Lung (tissue), 12 donors: ENCODE data around the gene TSSC4. TPM values are rescaled to one million over a fixed set of nuclear protein-coding genes. Genes with fewer than 3 reads are reported as not detected.

Experiments
- ATAC-seq: fragments of 200-7000 bp; cut with Tn5 transposase; one replicate; pipeline ENCODE4 v1.9.1; 2020; ENCODE audit warnings: moderate number of reproducible peaks; ENCODE audit not compliant: insufficient read depth, low FRiP score
- DNase-seq, 3 donors: peaks; one replicate each; pipeline ENCODE4 v3.0.0-alpha.2; 2013 to 2017
- H3K27ac ChIP-seq, 2 donors: one replicate each; pipeline ENCODE4 v1.5.1; 2013; ENCODE audit warnings: mild to moderate bottlenecking in 2 of 2, moderate library complexity in 2 of 2, control low read depth in 1 of 2, inconsistent platforms in 1 of 2, low read depth in 1 of 2, low read length in 1 of 2
- H3K27me3 ChIP-seq, 3 donors: one replicate each; pipeline ENCODE4 v1.5.1; 2013; ENCODE audit warnings: low read length in 2 of 3; ENCODE audit not compliant: control insufficient read depth in 3 of 3, insufficient read depth in 3 of 3
- H3K36me3 ChIP-seq, 4 donors: one replicate each; pipeline ENCODE4 v1.5.1; 2013; ENCODE audit warnings: low read length in 4 of 4, mild to moderate bottlenecking in 1 of 4, moderate library complexity in 1 of 4; ENCODE audit not compliant: control insufficient read depth in 4 of 4, insufficient read depth in 4 of 4
- H3K4me1 ChIP-seq, 5 donors: one replicate each; pipeline ENCODE4 v1.5.1; 2013; ENCODE audit warnings: low read length in 5 of 5, mild to moderate bottlenecking in 2 of 5, moderate library complexity in 1 of 5; ENCODE audit not compliant: control insufficient read depth in 5 of 5, insufficient read depth in 5 of 5
- H3K4me3 ChIP-seq: one replicate; pipeline ENCODE4 v1.5.1; 2013; ENCODE audit warnings: mild to moderate bottlenecking, control low read depth, moderate library complexity
- H3K9ac ChIP-seq, 2 donors: one replicate each; pipeline ENCODE4 v1.5.1; 2013; ENCODE audit warnings: low read length in 2 of 2, control low read depth in 1 of 2; ENCODE audit not compliant: insufficient read depth in 1 of 2
- H3K9me3 ChIP-seq, 4 donors: one replicate each; pipeline ENCODE4 v1.5.1; 2013; ENCODE audit warnings: low read length in 3 of 4, mild to moderate bottlenecking in 1 of 4, moderate library complexity in 1 of 4; ENCODE audit not compliant: control insufficient read depth in 4 of 4, insufficient read depth in 3 of 4
- CTCF ChIP-seq: IDR thresholded peaks from 2 replicates; pipeline ENCODE4 v1.5.1; 2012; ENCODE audit warnings: mild to moderate bottlenecking; ENCODE audit errors: control extremely low read depth, extremely low read depth
- WGBS, 2 donors: extraction: QIAGEN DNeasy Blood & Tissue Kit; methylation state at CpG; one replicate each; pipeline ENCODE4 v1.1.7; 2013; 5-methylcytosine and 5-hydroxymethylcytosine counted together
- polyA plus RNA-seq, 2 donors: library from polyadenylated mRNA; stranded (reverse); fragments of 200-250 nt; gene quantifications; one replicate each; pipeline ENCODE4 v1.2.1, GENCODE V29; 2013
- total RNA-seq, 2 donors: library from RNA; depleted of rRNA in 1 of 2; stranded (reverse); fragments of >200 nt in 1 of 2; gene quantifications; one replicate each; pipeline ENCODE4 v1.2.1, GENCODE V29; 2014 to 2021
- donor health status: control.
- donor health status: control.
- donor health status: Bipolar disorder and iron deficiency.
- donor health status: healthy.
- donor health status: DM: yes; HTN: yes; CAD: no.

Gene TSSC4
- total and polyA plus RNA-seq, 4 donors = 25.1 to 56.5 (median 49.8) TPM

DNA sequence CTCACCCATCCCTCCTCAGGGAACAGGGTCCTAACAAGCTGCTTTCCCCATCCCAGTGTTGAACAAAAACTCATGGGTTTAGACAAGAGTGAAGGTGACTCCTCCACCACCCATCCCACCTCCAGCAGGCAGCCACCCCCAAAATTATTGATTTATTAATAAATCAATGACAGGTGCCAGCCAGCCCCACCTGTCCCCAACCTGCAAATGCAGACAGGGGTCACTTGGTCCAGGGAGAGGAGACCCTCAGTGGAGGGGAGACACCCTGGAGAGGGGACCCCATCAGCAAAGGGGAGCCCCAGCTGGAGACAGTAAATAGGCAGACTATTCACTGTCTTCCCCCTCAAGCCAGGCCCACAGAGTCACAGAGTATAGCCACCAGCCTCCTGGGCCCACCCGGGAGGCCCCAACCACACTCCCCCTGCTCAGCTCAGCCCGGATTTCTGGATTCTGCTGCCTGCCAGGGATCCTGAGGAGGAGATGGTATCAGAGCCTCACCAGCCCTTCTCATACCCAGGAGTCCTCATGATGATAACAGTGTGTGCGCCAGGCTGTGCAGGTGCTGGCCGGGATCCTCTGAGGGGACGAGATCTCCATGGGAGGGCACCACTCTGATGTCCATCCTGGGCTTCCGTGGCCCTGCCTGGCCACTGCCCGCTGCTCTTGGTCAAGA, 32.2 kb upstream of the TSSC4 start:
- Histone ChIP-seq H3K36me3 (no peaks in the 10 kb centered on the region), H3K4me1 (peaks cover 0 to 25% (median 7%) of the 10 kb centered on the region in 5 donors), H3K9me3 (no peaks in the 10 kb centered on the region), H3K27ac (no peak overlapping the region), H3K9ac (no peak overlapping the region), H3K4me3 (no peak overlapping the region), H3K27me3 (no peaks in the 10 kb centered on the region)
- no peak for DNase-seq
- no peak for ATAC-seq
- WGBS, 2 donors = 95 to 96% methylated on average over 7 of the region's 7 CpGs
- TF ChIP-seq CTCF = no peak

- DNase-seq (no peak), ATAC-seq (no peak)
- Histone ChIP-seq H3K27me3 (no peaks in the 10 kb centered on the region), H3K27ac (no peak overlapping the region), H3K36me3 (no peaks in the 10 kb centered on the region), H3K9ac (no peak overlapping the region), H3K4me1 (peaks cover 0 to 25% (median 7%) of the 10 kb centered on the region in 5 donors), H3K9me3 (no peaks in the 10 kb centered on the region), H3K4me3 (no peak overlapping the region)
- 80 to 93% methylated on average over 10 of the region's 10 CpGs for WGBS, 2 donors
- no peak for TF ChIP-seq CTCF
These were observed 31.7 kb upstream of the TSSC4 start for GRCh38 chr11:2368851-2369180.

DNA sequence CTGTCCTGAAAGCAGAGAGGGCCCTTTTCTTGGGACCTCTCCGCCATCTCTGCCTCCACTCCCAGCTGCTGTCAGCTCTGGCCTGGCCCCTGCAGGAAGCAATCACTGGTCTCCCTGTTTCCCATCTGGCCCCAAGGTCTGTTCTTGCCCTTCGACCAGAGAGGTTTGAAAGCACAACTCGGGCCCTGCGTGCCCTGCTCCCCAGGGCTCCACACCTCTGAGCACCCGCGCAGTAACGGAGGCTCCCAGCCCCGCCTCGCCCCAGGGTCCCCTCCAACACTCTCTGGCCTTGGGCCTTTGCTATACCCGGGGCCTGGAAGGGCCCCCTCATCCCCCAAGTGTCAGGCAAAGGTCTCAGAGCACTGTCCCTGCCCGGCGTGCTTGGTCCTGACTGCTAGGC, 31.2 kb upstream of the TSSC4 start:
- peaks cover 0 to 25% (median 7%) of the 10 kb centered on the region in 5 donors for H3K4me1 ChIP-seq
- no peak for TF ChIP-seq CTCF
- no peak overlapping the region for H3K4me3 ChIP-seq
- ATAC-seq (no peak), DNase-seq (no peak)
- no peaks in the 10 kb centered on the region for H3K27me3 ChIP-seq
- no peaks in the 10 kb centered on the region for H3K36me3 ChIP-seq
- WGBS, 2 donors = 86 to 95% methylated on average over 12 of the region's 12 CpGs
- H3K27ac ChIP-seq = no peak overlapping the region
- H3K9me3 ChIP-seq = no peaks in the 10 kb centered on the region
- no peak overlapping the region for H3K9ac ChIP-seq

- no peak overlapping the region for H3K27ac ChIP-seq
- no peak overlapping the region for H3K9ac ChIP-seq
- no peak for ATAC-seq
- whole genome bisulfite sequencing, 2 donors = 65 to 88% methylated on average over 9 of the region's 9 CpGs
- no peak for TF ChIP-seq CTCF
- no peak for DNase-seq
- no peaks in the 10 kb centered on the region for H3K27me3 ChIP-seq
- no peaks in the 10 kb centered on the region for H3K36me3 ChIP-seq
- H3K4me3 ChIP-seq = no peak overlapping the region
- no peaks in the 10 kb centered on the region for H3K9me3 ChIP-seq
- H3K4me1 ChIP-seq = peaks cover 0 to 25% (median 7%) of the 10 kb centered on the region in 5 donors
These were observed 30.7 kb upstream of the TSSC4 start for GRCh38 chr11:2369896-2370295.
